GM18909 (cell line): ENCODE data around the gene UQCRH.
"Not testable (repeated sequence)": the region's sequence is repeated elsewhere in the genome, so short reads cannot be mapped to it uniquely, and the experiment has no call there.

Experiments
- ATAC-seq: cut with Tn5 transposase; IDR thresholded peaks from one replicate; pipeline ENCODE4 v1.9.1; 2021; ENCODE audit warnings: mild to moderate bottlenecking; ENCODE audit not compliant: unreplicated experiment, poor library complexity

Gene UQCRH

DNA sequence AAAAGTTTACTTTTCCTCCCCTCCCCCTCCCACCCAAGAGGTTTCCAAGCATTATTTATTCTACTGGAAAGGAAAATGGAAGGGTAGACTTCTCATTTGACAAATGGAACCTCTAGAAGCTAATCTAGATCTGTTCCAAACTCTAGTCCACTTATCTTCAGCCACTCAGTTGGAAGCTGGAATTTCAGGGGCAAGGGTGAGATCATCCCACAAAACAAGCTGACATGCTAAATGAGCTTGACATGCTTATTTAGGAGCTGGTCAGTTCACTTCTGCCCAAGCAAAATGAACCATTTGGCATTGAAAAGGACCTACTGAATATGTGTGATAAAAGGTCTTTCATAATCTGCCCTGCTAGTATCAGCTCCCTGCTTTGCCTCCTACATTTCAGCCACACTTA, 5.1 kb upstream of the UQCRH start:
- no peak for ATAC-seq

DNA sequence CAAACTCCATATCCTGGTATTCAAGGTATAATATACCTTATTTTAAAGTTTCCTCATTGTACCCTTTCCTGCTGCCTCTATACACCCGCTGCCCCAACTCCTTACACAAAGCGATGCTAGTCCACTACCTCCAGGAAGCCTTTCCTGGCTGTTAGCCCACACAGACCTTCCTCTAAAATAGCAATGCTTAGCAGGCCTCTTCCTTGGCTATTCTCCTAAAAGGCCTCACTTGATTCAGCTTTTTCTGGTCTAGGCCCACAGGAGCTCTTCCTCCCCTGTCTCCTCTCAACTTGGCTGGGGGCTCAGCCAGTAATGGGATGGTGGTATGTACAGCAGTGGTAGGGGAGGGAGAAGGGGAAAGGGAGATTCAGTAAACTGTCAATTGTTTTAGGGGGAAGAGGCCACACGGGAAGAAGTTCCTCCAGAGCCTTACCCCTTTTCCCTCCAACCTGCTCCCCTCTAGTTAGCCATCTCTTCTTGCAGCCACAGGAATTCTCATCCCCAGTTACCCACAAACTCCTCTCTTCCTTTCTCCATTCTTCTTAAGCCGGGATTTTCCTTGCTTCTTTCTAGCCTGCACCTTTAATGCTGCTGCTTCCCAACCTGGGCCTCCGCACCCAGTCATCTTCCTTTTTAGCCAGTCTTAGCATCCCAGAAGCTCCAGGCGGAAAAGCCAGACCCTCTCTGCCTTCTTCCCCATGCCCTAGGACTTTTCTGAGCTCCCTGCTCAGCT, 2.7 kb upstream of the UQCRH start:
- no peak for ATAC-seq

DNA sequence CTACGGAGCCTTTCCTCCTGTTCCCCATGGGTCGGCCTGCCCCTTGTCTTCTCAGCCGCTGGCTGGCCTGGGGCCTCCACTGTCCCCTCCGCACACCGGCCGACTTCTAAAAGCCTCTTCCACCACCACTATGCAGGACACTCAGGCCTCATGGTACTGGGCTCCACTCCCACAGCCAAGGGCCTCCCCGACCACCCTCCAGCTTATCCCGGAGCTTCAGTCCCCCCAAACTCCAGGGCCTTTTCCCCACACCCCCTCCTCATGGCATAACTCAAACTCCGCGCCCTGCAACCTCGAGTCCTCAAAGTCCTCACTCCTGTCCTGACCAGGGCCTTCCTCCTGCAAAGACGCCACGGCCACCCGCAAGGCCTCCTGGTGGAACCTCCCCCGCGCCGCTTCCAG, 2.1 kb upstream of the UQCRH start:
- ATAC-seq: no peak

DNA sequence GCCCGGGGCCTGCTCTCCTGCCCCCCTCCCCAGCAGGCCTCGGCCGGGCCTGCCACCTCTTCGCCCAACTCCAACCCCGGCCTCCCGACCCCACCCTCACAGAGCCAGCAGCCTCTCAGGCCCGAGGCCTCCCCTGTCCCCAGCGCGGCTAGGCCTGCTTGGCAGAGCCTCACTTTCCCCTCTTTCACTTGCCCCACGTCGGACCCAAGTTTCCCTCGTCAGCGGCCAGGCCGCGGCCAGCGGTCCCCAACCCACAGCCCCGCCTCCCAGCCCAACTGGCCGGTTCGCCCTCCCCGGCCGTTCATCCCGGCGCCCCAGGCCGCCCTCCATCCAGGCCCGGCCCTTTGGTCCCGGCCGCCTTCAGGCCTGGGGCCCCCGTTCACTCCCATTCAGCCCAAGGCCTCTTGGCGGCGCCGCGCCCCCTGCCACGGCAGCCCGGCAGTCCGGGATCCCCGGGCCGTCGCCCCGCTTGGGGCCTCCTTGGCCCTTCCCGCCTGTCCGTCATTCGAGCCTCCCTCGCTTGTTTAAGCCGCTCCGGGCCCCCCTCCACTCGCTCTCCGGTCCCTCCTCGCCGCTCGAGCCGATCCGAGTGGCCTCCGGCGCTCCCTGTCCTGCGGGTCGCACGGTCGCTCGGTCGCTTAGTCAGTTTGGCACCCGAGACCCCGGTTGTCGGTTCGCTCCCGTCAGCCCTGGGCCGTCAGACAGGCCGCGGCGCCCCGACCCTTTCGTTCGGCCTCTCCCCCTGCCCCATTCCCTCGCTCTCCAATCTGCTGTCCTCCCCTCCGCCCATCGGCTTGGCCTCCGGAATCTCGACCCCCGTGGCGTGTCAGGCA, 1.5 kb upstream of the UQCRH start:
- peak; percentile 31 for ATAC-seq

DNA sequence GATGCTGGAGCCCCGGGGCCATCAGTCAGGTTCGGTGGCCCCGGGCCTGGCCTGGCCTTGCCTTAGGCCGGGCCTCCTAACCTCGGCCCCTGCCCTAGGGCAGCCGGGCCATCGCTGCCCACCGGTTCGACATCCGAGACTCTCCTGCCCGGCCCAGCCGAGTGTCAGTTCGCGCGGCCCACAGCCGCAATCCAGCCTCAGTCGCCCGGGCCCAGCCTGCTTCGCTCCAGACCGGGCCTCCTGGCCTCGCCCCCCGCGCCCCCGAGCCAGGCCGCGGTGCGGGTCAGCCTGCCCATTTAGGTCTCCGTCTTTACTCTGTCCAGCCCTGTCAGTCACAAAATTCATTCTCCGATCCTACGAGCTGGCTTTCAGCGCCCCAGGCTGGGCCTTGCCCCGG, 859 bp upstream of the UQCRH start:
- ATAC-seq: peak; percentile 14

DNA sequence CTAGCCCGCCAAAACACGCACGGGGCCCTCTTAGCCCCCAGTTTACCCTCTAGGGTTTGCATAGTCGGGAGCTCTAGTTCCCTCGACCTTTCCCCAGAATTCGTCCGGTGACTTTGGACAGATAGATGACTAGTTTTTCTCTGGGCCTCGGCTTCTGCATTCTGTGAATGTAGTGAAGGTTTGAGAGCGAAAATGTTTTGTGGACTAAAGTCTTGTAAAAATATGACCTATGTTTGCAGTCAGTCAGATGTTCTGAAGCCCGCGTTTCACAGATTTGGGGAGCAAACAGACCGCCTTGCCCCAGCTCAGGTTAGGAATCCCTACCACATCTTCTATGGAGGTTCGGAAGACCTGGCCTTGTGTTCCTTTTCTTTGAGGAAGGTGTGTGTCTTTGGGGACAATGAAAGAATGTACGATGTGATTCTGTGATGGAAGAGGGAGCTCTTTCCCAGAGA, 401 bp downstream of the UQCRH start:
- no peak for ATAC-seq

DNA sequence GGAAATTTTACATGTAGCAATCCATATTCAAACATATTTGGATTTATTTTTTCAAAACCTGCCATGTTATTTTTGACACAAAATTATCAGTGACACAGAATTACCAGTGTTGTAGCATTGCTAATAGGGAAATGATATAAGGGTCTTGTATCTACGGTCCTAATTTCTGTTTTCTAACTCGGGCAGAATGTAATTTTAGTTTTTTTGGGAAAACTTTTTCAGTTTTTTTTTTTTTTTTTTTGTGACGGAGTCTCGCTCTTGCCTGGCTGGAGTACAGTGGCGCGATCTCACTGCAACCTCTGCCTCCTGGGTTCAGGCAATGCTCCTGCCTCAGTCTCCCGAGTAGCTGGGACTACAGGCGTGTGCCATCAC, 2.6 kb downstream of the UQCRH start:
- no peak for ATAC-seq

DNA sequence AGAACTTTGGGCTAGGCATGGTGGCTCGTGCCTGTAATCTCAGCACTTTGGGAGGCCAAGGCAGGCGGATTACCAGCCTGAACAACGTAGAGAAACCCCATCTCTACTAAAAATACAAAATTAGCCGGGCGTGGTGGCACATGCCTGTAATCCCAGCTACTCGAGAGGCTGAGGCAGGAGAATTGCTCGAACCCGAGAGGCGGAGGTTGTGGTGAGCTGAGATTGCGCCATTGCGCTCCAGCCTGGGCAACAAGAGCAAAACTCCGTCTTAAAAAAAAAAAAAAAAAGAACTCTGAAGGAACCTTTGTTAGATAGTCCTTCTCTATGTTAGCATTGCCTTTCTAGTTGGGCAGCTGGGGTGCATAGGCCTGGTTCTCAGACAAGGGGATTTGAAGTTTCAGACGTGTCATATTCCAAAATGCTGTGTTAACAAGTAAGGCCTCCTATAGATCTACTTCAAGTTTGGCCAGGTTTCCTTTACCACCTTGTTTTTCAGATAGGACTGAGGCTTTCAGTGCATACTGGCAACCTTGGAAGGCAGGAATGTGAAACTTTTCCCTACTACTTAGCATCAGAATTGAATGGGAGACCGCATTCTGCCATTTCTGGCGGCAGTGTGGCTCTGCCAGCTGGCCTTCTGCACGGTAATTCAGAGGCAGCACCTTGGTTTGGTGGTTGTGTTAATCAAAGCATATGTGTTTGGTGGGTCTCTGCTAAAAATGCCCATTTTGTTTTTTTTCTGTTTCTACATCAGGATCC, 6.1 kb downstream of the UQCRH start:
- ATAC-seq: no peak

DNA sequence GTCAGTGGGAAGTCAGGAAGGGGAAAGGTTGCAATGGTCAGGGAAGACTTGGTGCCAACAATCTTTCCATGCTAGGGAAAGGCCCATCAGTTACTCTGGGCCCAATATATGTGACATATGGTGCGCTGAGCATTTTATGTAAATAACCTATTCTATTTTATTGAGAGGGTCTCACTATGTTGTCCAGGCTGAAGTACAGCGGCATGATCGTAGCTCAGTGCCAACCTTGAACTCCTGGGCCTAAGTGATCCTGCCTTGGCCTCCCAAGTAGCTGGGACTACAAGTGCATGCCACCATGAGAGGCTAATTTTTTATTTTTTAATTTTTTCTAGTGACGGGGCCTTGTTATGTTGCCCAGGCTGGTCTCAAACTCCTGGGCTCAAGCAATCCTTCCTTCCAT, 6.8 kb downstream of the UQCRH start:
- ATAC-seq: no peak

DNA sequence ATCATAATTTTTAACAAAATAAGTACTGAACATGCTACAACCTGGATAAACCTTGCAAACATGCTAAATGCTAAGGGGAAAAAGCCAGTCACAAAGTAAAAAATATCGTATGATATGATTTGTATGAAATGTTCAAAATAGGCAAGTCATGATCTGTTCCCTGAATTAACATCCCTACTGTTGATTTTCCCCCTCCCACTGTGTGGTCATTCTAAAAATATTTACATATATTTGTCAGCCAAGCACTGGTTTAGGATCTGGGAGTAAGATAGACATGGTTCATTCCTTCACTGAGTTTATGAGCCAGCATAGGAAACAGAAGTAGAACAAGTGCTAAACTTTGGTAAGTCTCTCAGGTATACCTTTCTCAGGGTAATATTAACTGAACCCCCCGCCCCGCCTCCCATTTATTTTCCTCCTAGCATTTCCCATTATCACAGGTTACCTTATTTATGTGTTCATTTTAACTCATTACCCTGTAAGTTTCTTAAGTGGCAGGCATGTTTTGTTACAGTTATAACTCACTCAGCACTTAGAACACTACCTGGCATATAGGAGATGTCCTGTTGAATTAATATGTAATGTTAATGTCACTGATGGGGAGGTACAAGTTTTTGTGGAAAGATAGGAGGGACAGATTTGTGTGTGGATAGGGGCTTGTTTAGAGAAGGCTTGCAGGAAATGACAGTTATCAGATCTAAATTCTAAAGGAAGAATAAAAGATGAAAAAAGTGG, 12.3 kb downstream of the UQCRH start:
- no peak for ATAC-seq

DNA sequence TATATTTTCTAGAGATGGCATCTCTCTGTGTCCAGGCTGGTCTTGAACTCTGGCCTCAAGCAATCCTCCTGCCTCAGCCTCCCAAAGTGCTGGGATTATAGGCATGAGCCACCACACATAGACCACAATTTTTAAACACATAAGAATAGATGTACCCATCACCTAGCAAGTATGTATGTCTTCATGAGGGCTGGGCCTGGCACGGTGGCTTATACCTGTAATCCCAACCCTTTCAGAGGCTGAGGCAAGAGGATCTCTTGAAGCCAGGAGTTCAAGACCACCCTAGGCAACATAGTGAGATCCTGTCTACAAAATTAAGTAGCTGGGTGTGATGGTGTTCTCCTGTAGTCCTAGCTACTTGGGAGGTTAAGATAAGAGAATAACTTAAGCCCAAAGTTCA, 13.8 kb downstream of the UQCRH start:
- no peak for ATAC-seq

DNA sequence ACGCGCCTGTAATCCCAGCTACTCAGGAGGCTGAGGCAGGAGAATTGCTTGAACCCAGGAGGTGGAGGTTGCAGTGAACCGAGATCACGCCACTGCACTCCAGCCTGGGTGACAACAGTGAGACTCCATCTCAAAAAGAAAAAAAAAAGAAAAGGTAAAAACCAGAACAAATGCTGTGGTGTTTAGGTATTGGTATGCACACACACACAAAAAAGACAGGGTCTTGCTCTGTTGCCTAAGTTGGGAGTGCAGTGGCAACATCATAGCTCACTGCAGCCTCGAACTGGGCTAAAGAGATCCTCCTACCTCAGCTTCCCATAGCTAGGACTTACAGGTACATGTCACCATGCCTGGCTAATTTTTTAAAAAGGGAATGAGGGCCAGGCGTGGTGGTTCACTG, 15.8 kb downstream of the UQCRH start:
- ATAC-seq: not testable (repeated sequence)

DNA sequence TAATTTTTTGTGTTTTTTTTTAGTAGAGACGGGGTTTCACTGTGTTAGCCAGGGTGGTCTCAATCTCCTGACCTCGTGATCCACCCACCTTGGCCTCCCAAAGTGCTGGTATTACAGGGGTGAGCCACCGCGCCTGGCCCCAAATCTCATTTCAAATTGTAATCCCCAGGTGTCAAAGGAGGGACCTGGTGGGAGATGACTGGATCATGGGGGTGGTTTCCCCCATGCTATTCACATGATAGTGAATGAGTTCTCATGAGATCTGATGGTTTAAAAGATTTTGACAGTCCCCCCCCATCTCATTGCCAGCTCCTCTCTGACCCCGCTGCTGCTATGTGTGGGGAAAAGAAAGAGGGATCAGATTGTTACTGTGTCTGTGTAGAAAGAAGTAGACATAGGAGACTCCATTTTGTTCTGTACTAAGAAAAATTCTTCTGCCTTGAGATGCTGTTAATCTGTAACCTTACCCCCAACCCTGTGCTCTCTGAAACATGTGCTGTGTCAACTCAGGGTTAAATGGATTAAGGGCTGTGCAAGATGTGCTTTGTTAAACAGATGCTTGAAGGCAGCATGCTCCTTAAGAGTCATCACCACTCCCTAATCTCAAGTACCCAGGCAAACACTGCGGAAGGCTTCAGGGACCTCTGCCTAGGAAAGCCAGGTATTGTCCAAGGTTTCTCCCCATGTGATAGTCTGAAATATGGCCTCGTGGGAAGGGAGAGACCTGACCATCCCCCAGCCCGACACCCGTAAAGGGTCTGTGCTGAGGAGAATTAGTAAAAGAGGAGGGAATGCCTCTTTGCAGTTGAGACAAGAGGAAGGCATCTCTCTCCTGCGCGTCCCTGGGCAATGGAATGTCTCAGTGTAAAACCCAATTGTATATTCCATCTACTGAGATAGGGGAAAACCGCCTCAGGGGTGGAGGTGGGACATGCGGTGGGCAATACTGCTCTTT, 16.7 kb downstream of the UQCRH start:
- not testable (repeated sequence) for ATAC-seq

DNA sequence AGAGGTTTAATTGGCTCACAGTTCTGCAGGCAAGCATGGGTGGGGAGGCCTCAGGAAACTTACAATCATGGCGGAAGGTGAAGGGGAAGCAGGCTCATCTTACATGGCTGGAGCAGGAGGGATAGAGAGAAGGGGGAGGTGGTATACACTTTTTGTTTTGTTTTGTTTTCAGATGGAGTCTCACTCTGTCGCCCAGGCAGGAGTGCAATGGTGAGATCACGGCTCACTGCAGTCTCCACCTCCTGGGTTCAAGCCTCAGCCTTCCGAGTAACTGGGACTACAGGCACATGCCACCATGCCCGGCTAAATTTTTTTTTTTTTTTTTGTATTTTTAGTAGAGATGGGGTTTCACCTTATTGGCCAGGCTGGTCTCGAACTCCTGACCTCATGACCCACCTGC, 18.7 kb downstream of the UQCRH start:
- not testable (repeated sequence) for ATAC-seq

DNA sequence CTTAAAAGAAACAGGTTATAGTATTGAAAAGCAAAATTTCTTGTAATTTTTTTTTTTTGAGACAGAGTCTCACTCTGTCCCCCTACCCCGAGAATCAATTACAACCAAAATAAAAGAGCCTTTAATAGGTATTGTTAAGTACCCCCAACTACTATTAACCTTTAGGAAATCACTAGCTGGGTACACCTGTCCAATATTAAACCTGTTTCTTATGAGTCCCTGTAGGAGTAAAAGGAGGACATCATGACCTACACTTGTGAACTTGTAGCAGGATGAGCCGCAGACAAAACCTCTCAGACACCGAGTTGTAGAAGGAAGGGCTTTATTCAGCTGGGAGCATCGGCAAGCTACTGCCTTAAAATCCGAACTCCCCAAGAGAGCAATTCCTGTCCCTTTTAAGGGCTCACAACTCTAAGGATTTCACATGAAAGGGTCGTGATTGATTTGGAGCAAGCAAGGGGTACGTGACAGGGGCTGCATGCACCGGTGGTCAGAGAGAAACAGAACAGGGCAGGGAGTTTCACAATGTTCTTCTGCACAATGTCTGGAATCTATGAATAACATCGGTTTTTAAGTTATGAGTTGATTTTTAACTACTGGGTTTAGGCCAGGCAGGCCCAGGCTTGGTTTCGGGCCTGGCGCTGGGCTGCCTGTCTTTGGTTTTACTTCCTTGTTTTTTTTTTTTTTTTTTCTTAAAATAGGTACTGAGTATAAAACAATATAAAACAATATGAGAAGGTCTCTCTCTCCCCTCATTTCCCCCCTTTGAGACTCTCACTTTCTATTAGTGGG, 22.0 kb downstream of the UQCRH start:
- ATAC-seq: peak; percentile 55

DNA sequence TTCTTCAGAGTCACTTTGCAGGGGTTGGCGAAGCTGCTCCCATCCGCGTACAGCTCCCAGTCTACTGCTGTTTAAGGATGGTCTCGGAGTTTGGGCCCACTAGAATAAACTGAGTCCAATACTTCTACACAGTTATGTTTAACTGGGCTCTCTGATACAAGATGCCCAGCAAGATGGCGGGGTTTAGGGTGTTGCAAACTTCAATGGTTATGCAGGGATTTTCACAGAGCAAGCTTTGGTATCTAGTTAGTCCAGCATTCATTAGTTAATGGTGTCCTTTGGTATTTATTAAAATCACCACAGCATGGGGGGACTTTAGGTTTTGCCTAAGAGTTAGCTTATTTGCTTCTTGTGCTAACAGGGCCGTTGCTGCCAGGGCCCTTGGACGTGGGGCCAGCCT, 24.7 kb downstream of the UQCRH start:
- ATAC-seq: not testable (repeated sequence)

DNA sequence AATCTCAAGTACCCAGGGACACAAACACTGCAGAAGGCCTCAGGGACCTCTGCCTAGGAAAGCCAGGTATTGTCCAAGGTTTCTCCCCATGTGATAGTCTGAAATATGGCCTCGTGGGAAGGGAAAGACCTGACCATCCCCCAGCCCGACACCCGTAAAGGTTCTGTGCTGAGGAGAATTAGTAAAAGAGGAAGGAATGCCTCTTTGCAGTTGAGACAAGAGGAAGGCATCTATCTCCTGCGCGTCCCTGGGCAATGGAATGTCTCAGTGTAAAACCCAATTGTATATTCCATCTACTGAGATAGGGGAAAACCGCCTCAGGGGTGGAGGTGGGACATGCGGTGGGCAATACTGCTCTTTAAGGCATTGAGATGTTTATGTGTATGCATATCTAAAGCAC, 26.3 kb downstream of the UQCRH start:
- ATAC-seq: not testable (repeated sequence)

DNA sequence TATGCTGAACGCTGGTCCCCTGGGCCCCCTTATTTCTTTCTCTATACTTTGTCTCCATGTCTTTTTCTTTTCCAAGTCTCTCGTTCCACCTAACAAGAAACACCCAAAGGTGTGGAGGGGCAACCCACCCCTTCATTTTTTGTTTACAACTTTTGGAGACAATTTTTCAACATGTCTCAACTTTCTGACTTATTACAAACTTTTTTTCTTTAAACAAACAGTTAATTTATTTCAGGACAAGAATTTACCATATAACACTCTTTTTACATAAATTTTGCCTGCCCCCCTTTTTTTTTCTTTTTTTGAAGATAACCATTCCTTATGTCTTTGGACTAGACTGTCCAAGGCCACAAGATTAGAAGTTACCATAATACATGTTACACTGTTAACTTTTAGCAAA, 26.9 kb downstream of the UQCRH start:
- not testable (repeated sequence) for ATAC-seq
